ENCODE measurements around the gene PPP1R15A. TPM values are rescaled to one million over a fixed set of nuclear protein-coding genes. Genes with fewer than 3 reads are reported as not detected.

The PPP1R15A gene
- polyA plus RNA-seq, 1 donor from 2014 or later = 73.6 TPM

GRCh38 chr19:48925240-48925843 lies 53.1 kb downstream of the PPP1R15A start:
- Histone ChIP-seq H3K4me2 (ENCODE audit: low read length) (no peak overlapping the region), H3K9me3 (ENCODE audit: low read length) (no peaks in the 10 kb centered on the region), H3F3A (ENCODE audit: insufficient read depth, low read length, poor library complexity, severe bottlenecking) (no peaks in the 10 kb centered on the region), H3K4me3 (ENCODE audit: low read length) (no peak overlapping the region), H3K9ac (ENCODE audit: low read length) (no peak overlapping the region), H3K9me2 (ENCODE audit: insufficient read depth, low read length) (no peaks in the 10 kb centered on the region), H3K36me3 (ENCODE audit: insufficient read depth, low read length) (no peaks in the 10 kb centered on the region), H4K20me1 (ENCODE audit: insufficient read depth) (no peaks in the 10 kb centered on the region), H3K27ac (ENCODE audit: low read length) (no peak overlapping the region), H3K79me2 (replicated peaks; ENCODE audit: insufficient read depth, low read length) (no peaks in the 10 kb centered on the region), H3K27me3 (ENCODE audit: insufficient read depth, low read depth, low read length) (no peaks in the 10 kb centered on the region), H2AFZ (ENCODE audit: low read depth, low read length) (no peak overlapping the region)
- no peak for TF ChIP-seq REST (IDR thresholded peaks at IDR 0.05; ENCODE audit: borderline replicate concordance)
- TF ChIP-seq POLR2AphosphoS5 (IDR thresholded peaks at IDR 0.05) = no peak
- no peak for TF ChIP-seq EP300 (conservative IDR thresholded peaks at IDR 0.05; ENCODE audit: poor library complexity, severe bottlenecking)
- no peak for TF ChIP-seq CTCF (IDR thresholded peaks at IDR 0.05; ENCODE audit: poor library complexity, severe bottlenecking)
- TF ChIP-seq MXI1 (conservative IDR thresholded peaks at IDR 0.05; ENCODE audit: poor library complexity, severe bottlenecking) = no peak
- TF ChIP-seq RAD21 (conservative IDR thresholded peaks at IDR 0.05) = no peak
- no peak for TF ChIP-seq SMC3 (conservative IDR thresholded peaks at IDR 0.05; ENCODE audit: poor library complexity)
- TF ChIP-seq TAF1 (IDR thresholded peaks at IDR 0.05; ENCODE audit: low read depth) = no peak
- no peak for TF ChIP-seq EZH2 (IDR thresholded peaks at IDR 0.05; ENCODE audit: borderline replicate concordance, insufficient read depth, low read length, poor library complexity, severe bottlenecking)

Other genes starting within 250 kb of the PPP1R15A start
- gene DBP, start 235.0 kb upstream of the PPP1R15A start, polyA plus RNA-seq = 1.0 and 3.6 TPM in 2 replicates
- 105 and 108 TPM in 2 replicates for gene CA11, start 226.2 kb upstream of the PPP1R15A start, polyA plus RNA-seq
- 1.0 TPM in 1 of 2 replicates, not detected in the other for gene NTN5, start 199.4 kb upstream of the PPP1R15A start, polyA plus RNA-seq
- gene FUT2, start 176.4 kb upstream of the PPP1R15A start, polyA plus RNA-seq = not detected in 2 replicates
- gene MAMSTR, start 152.7 kb upstream of the PPP1R15A start, polyA plus RNA-seq = 0.36 and 0.96 TPM in 2 replicates
- gene RASIP1, start 131.8 kb upstream of the PPP1R15A start, polyA plus RNA-seq = 0.26 TPM in 1 of 2 replicates, not detected in the other
- not detected in 2 replicates for gene IZUMO1, start 125.5 kb upstream of the PPP1R15A start, polyA plus RNA-seq
- 0.15 and 0.26 TPM in 2 replicates for gene FUT1, start 119.8 kb upstream of the PPP1R15A start, polyA plus RNA-seq
- gene FGF21, start 116.9 kb upstream of the PPP1R15A start, polyA plus RNA-seq = not detected in 2 replicates
- gene BCAT2, start 61.4 kb upstream of the PPP1R15A start, polyA plus RNA-seq = 19.5 and 28.5 TPM in 2 replicates
- gene HSD17B14, start 35.9 kb upstream of the PPP1R15A start, polyA plus RNA-seq = 0.40 and 0.44 TPM in 2 replicates
- gene PLEKHA4, start 3.8 kb upstream of the PPP1R15A start, polyA plus RNA-seq = not detected in 2 replicates
- not detected in 2 replicates for gene TULP2, start 26.3 kb downstream of the PPP1R15A start, polyA plus RNA-seq
- gene NUCB1, start 27.9 kb downstream of the PPP1R15A start, polyA plus RNA-seq = 80.0 and 83.7 TPM in 2 replicates
- gene DHDH, start 61.3 kb downstream of the PPP1R15A start, polyA plus RNA-seq = 1.4 and 4.8 TPM in 2 replicates
- gene BAX, start 82.5 kb downstream of the PPP1R15A start, polyA plus RNA-seq = 71.9 and 90.3 TPM in 2 replicates
- gene FTL, start 92.9 kb downstream of the PPP1R15A start, polyA plus RNA-seq = 886 and 909 TPM in 2 replicates
- 12.9 and 25.7 TPM in 2 replicates for gene GYS1, start 120.9 kb downstream of the PPP1R15A start, polyA plus RNA-seq
- 172 and 184 TPM in 2 replicates for gene RUVBL2, start 121.5 kb downstream of the PPP1R15A start, polyA plus RNA-seq
- gene LHB, start 144.7 kb downstream of the PPP1R15A start, polyA plus RNA-seq = not detected in 2 replicates
- not detected in 2 replicates for gene CGB3, start 151.9 kb downstream of the PPP1R15A start, polyA plus RNA-seq
- gene CGB2, start 159.5 kb downstream of the PPP1R15A start, polyA plus RNA-seq = not detected in 2 replicates
- gene CGB1, start 164.5 kb downstream of the PPP1R15A start, polyA plus RNA-seq = not detected in 2 replicates
- gene CGB5, start 171.4 kb downstream of the PPP1R15A start, polyA plus RNA-seq = not detected in 2 replicates
- not detected in 2 replicates for gene CGB8, start 176.7 kb downstream of the PPP1R15A start, polyA plus RNA-seq
- gene CGB7, start 185.3 kb downstream of the PPP1R15A start, polyA plus RNA-seq = not detected in 2 replicates
- gene NTF4, start 192.4 kb downstream of the PPP1R15A start, polyA plus RNA-seq = not detected in 2 replicates
- not detected in 2 replicates for gene KCNA7, start 200.3 kb downstream of the PPP1R15A start, polyA plus RNA-seq
- 721 and 833 TPM in 2 replicates for gene SNRNP70, start 213.0 kb downstream of the PPP1R15A start, polyA plus RNA-seq
- gene LIN7B, start 241.9 kb downstream of the PPP1R15A start, polyA plus RNA-seq = 88.7 and 99.0 TPM in 2 replicates
- 5.7 and 8.4 TPM in 2 replicates for gene C19orf73, start 246.7 kb downstream of the PPP1R15A start, polyA plus RNA-seq
- gene PPFIA3, start 247.1 kb downstream of the PPP1R15A start, polyA plus RNA-seq = 73.0 and 80.7 TPM in 2 replicates

All from neural cell (in vitro differentiated cells).